HEK293 (cell line): ENCODE measurements around the gene ACTN4.

Source experiments
- CTCF ChIA-PET: fragments of 350-600 bp; formaldehyde crosslinking; extraction: SDS; loops from one replicate; lab custom pipeline; 2021; ENCODE audit warnings: antibody characterized with exemption; lab: Yijun Ruan, JAX
- POLR2A ChIA-PET: fragments of 300-600 bp; formaldehyde crosslinking; extraction: SDS; loops from one replicate; lab custom pipeline; 2020; ENCODE audit warnings: antibody characterized with exemption, inconsistent platforms; lab: Yijun Ruan, JAX
- H3K27ac ChIP-seq: fragments of 200-500 bp; sonication (Bioruptor generic); 2 replicates; pipeline ENCODE4 v1.5.1; 2014; ENCODE audit warnings: low read depth, low read length, control low read depth, inconsistent platforms; ENCODE audit errors: extremely low read depth
- H3K36me3 ChIP-seq, 2 experiments: fragments of 200-500 bp in 1 of 2; sonication (Bioruptor generic) in 1 of 2; 1 replicate in 1 of 2; 2 replicates in 1 of 2; pipeline ENCODE4 v1.5.1; 2014 to 2017; ENCODE audit warnings: inconsistent platforms in 2 of 2, low read length in 2 of 2; ENCODE audit not compliant: control insufficient read depth in 2 of 2, insufficient read depth in 1 of 2
- H3K4me1 ChIP-seq: fragments of 200-500 bp; sonication (Bioruptor generic); 2 replicates; pipeline ENCODE4 v1.5.1; 2014; ENCODE audit warnings: mild to moderate bottlenecking, low read length, inconsistent platforms; ENCODE audit not compliant: control insufficient read depth, insufficient read depth
- H3K4me3 ChIP-seq: 2 replicates; pipeline ENCODE4 v1.5.1; 2011; ENCODE audit warnings: low read depth, mild to moderate bottlenecking, control low read depth, low read length, moderate library complexity
- H3K9me3 ChIP-seq: fragments of 200-500 bp; sonication (Bioruptor generic); 2 replicates; pipeline ENCODE4 v1.5.1; 2014; ENCODE audit warnings: low read depth, low read length, inconsistent platforms; ENCODE audit not compliant: control insufficient read depth, insufficient read depth
- BCL11B ChIP-seq: fragments of 450-650 bp; formaldehyde crosslinking; IDR thresholded peaks from 2 replicates; pipeline ENCODE4 v1.5.1; 2016; ENCODE audit warnings: low read depth, missing biosample characterization, missing genetic modification characterization
- EGR2 ChIP-seq: fragments of 450-650 bp; formaldehyde crosslinking; IDR thresholded peaks from 2 replicates; pipeline ENCODE4 v1.5.1; 2016; ENCODE audit warnings: low read depth, missing biosample characterization, missing genetic modification characterization
- GFI1B ChIP-seq: fragments of 450-650 bp; formaldehyde crosslinking; IDR thresholded peaks from 2 replicates; pipeline ENCODE4 v1.5.1; 2016; ENCODE audit warnings: missing biosample characterization, missing genetic modification characterization
- GLIS2 ChIP-seq: fragments of 450-650 bp; formaldehyde crosslinking; IDR thresholded peaks from 2 replicates; pipeline ENCODE4 v1.5.1; 2016; ENCODE audit warnings: missing biosample characterization, missing genetic modification characterization
- HIC1 ChIP-seq: fragments of 450-650 bp; formaldehyde crosslinking; IDR thresholded peaks from 2 replicates; pipeline ENCODE4 v1.5.1; 2016; ENCODE audit warnings: missing biosample characterization, missing genetic modification characterization
- MZF1 ChIP-seq: fragments of 450-650 bp; formaldehyde crosslinking; IDR thresholded peaks from 2 replicates; pipeline ENCODE4 v1.5.1; 2017; ENCODE audit warnings: missing biosample characterization, missing genetic modification characterization, borderline replicate concordance
- SCRT1 ChIP-seq: fragments of 450-650 bp; formaldehyde crosslinking; IDR thresholded peaks from 2 replicates; pipeline ENCODE4 v1.5.1; 2016; ENCODE audit warnings: missing biosample characterization, missing genetic modification characterization, borderline replicate concordance
- YY1 ChIP-seq: fragments of 450-650 bp; formaldehyde crosslinking; IDR thresholded peaks from 2 replicates; pipeline ENCODE4 v1.5.1; 2018; ENCODE audit warnings: missing biosample characterization, missing genetic modification characterization
- ZFHX2 ChIP-seq: fragments of 450-650 bp; formaldehyde crosslinking; conservative IDR thresholded peaks from 2 replicates; pipeline ENCODE4 v1.5.1; 2016; ENCODE audit warnings: missing biosample characterization, missing genetic modification characterization
- ZIC2 ChIP-seq: fragments of 450-650 bp; formaldehyde crosslinking; IDR thresholded peaks from 2 replicates; pipeline ENCODE4 v1.5.1; 2016; ENCODE audit warnings: missing biosample characterization, missing genetic modification characterization
- ZNF121 ChIP-seq: fragments of 450-650 bp; formaldehyde crosslinking; IDR thresholded peaks from 2 replicates; pipeline ENCODE4 v1.5.1; 2016; ENCODE audit warnings: missing biosample characterization, missing genetic modification characterization
- ZNF404 ChIP-seq: fragments of 450-650 bp; formaldehyde crosslinking; IDR thresholded peaks from 2 replicates; pipeline ENCODE4 v1.5.1; 2017; ENCODE audit warnings: missing biosample characterization, missing genetic modification characterization
- ZNF449 ChIP-seq: fragments of 450-650 bp; formaldehyde crosslinking; IDR thresholded peaks from 2 replicates; pipeline ENCODE4 v1.5.1; 2017; ENCODE audit warnings: missing biosample characterization, mild to moderate bottlenecking, missing genetic modification characterization, moderate library complexity
- ZNF473 ChIP-seq: fragments of 450-650 bp; formaldehyde crosslinking; IDR thresholded peaks from 2 replicates; pipeline ENCODE4 v1.5.1; 2017; ENCODE audit warnings: missing biosample characterization, missing genetic modification characterization
- ZNF501 ChIP-seq: fragments of 450-650 bp; formaldehyde crosslinking; IDR thresholded peaks from 2 replicates; pipeline ENCODE4 v1.5.1; 2016; ENCODE audit warnings: missing biosample characterization, missing genetic modification characterization
- ZNF548 ChIP-seq: fragments of 450-650 bp; formaldehyde crosslinking; IDR thresholded peaks from 2 replicates; pipeline ENCODE4 v1.5.1; 2016; ENCODE audit warnings: missing biosample characterization, missing genetic modification characterization
- ZNF600 ChIP-seq: fragments of 450-650 bp; formaldehyde crosslinking; IDR thresholded peaks from 2 replicates; pipeline ENCODE4 v1.5.1; 2016; ENCODE audit warnings: missing biosample characterization, missing genetic modification characterization
- ZNF621 ChIP-seq: fragments of 450-650 bp; formaldehyde crosslinking; IDR thresholded peaks from 2 replicates; pipeline ENCODE4 v1.5.1; 2017; ENCODE audit warnings: missing biosample characterization, missing genetic modification characterization

Gene ACTN4

GRCh38 chr19:38723606-38723965, 76.1 kb downstream of the ACTN4 start:
- no peaks in the 10 kb centered on the region for H3K9me3 ChIP-seq
- ChIA-PET POLR2A (interaction anchor here (0.6 to 6.2 kb wide), 5 partner anchors 10 to 126 kb away, joined by 3 to 46 read pairs (median 5); partner anchors contain the start of gene ACTN4), CTCF (interaction anchor here (0.6 to 2.0 kb wide), 9 partner anchors 10 to 388 kb away, joined by 3 to 10 read pairs (median 3); partner anchors contain the start of genes CATSPERG, MRPS12 and SARS2)
- peaks cover 77 to 98% of the 10 kb centered on the region in 2 experiments for H3K36me3 ChIP-seq
- no peaks in the 10 kb centered on the region for H3K4me1 ChIP-seq
- H3K4me3 ChIP-seq, result no peak overlapping the region
- 0 out of 2 replicates have a peak overlapping the region, but pooled peaks have one; percentile 9 for H3K27ac ChIP-seq
- peak; percentile 19; the same call in 1 of the 2 replicates for TF ChIP-seq ZIC2
- TF ChIP-seq MZF1, result no peak
- peak; percentile 79 for TF ChIP-seq ZFHX2
- no peak for TF ChIP-seq ZNF404 (tag by site-specific recombination)
- TF ChIP-seq EGR2 (tag by site-specific recombination), result peak; percentile 80
- 0 out of 2 replicates have a peak, but pooled peaks have one; percentile 27 for TF ChIP-seq GLIS2 (tag by site-specific recombination)

- no peak overlapping the region for H3K4me3 ChIP-seq
- ChIA-PET CTCF (interaction anchor here (0.6 to 2.0 kb wide), 8 partner anchors 24 to 388 kb away, joined by 3 to 10 read pairs (median 3); partner anchors contain the start of genes CATSPERG, MRPS12 and SARS2), POLR2A (interaction anchor here (1.2 to 6.2 kb wide), 3 partner anchors 9 to 76 kb away, joined by 3 to 46 read pairs (median 5); partner anchors contain the start of gene ACTN4)
- peaks cover 79 to 98% of the 10 kb centered on the region in 2 experiments for H3K36me3 ChIP-seq
- H3K9me3 ChIP-seq, result no peaks in the 10 kb centered on the region
- TF ChIP-seq ZNF600 (peak; percentile 61; the same call in 1 of the 2 replicates), ZFHX2 (peak; percentile 55; the same call in 1 of the 2 replicates), SCRT1 (tag by site-specific recombination) (no peak), ZNF121 (tag by site-specific recombination) (peak; percentile 98)
- H3K4me1 ChIP-seq, result no peaks in the 10 kb centered on the region
- no peak overlapping the region for H3K27ac ChIP-seq
Measured at GRCh38 chr19:38723990-38724854, 76.8 kb downstream of the ACTN4 start.

GRCh38 chr19:38725469-38726283, 78.2 kb downstream of the ACTN4 start:
- Histone ChIP-seq H3K4me3 (no peak overlapping the region), H3K27ac (0 out of 2 replicates have a peak overlapping the region, but pooled peaks have one; percentile 31), H3K4me1 (no peaks in the 10 kb centered on the region), H3K9me3 (no peaks in the 10 kb centered on the region), H3K36me3 (peaks cover 78 to 89% of the 10 kb centered on the region in 2 experiments)
- POLR2A ChIA-PET, result interaction anchor here (0.7 to 6.2 kb wide), 7 partner anchors 9 to 205 kb away, joined by 4 to 46 read pairs (median 5); partner anchors contain the start of genes ACTN4, MRPS12 and SARS2
- TF ChIP-seq ZNF473 (tag by site-specific recombination), result 0 out of 2 replicates have a peak, but pooled peaks have one; percentile 2
- TF ChIP-seq ZNF449 (tag by site-specific recombination), result peak; percentile 37; the same call in 1 of the 2 replicates
- peak; percentile 54 for TF ChIP-seq GLIS2 (tag by site-specific recombination)
- no peak for TF ChIP-seq ZNF548
- TF ChIP-seq YY1, result no peak
- no peak for TF ChIP-seq GFI1B (tag by site-specific recombination)
- no peak for TF ChIP-seq ZNF621 (tag by site-specific recombination)
- TF ChIP-seq HIC1 (tag by site-specific recombination), result peak; percentile 31; the same call in 1 of the 2 replicates
- no peak for TF ChIP-seq ZNF501 (tag by site-specific recombination)
- peak; percentile 97 for TF ChIP-seq ZNF121 (tag by site-specific recombination)
- TF ChIP-seq BCL11B (tag by site-specific recombination), result 0 out of 2 replicates have a peak, but pooled peaks have one; percentile 4
- CTCF ChIA-PET, result interaction anchor here (0.5 to 1.2 kb wide), 11 partner anchors 9 to 1396 kb away, joined by 3 to 6 read pairs (median 4); partner anchors contain the start of genes MRPS12 and SARS2
